ENCODE data around the gene PPP2R5A. TPM values are rescaled to one million over a fixed set of nuclear protein-coding genes. Genes with fewer than 3 reads are reported as not detected.

Gene PPP2R5A
- polyA plus RNA-seq, 1 of the 3 experiments (the other 2 are of a cell fraction) = 5.4 TPM

DNA sequence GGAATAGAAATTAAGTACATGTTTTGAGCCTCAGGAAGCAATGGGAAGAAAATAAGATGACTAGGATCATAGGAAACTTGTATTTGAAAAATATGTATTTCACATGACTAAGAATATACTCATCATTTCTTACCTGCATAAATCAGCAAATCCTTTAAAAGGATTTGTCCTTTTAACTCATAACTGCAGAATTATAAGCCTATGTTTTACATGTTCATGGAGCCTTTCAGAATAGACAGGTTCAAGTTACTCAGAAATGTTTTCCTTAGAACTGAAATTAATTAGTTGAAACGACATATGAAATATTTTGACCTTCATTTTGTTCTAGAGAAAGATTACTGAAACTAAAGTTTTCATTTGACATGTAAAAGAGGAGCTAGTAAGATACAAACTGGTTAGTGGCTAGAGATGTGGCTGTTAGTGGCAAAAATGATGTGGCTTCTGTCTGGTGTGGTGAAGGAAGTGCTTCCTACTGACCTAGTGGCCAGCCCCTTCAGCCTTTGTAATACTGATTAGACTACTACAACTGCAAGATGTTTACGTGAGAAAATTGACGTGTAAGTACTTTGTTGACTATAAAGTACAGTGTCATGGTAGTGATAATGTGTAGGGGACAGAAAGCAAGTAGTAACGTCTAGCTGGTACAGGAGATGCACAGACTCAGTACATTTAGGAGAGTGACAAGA is 74.7 kb downstream of the PPP2R5A start:
- TF ChIP-seq, protein P1, sequence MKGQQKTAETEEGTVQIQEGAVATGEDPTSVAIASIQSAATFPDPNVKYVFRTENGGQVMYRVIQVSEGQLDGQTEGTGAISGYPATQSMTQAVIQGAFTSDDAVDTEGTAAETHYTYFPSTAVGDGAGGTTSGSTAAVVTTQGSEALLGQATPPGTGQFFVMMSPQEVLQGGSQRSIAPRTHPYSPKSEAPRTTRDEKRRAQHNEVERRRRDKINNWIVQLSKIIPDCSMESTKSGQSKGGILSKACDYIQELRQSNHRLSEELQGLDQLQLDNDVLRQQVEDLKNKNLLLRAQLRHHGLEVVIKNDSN (IDR thresholded peaks at IDR 0.05; ENCODE audit: borderline replicate concordance, low read depth) = no peak
- TF ChIP-seq SIN3A (IDR thresholded peaks at IDR 0.05; ENCODE audit: borderline replicate concordance, low read depth, low read length) (no peak), REST (IDR thresholded peaks at IDR 0.05; ENCODE audit: low read depth, low read length) (no peak), CHD2 (IDR thresholded peaks at IDR 0.05; ENCODE audit: low read length, partially characterized antibody) (no peak), GABPA (IDR thresholded peaks at IDR 0.05; ENCODE audit: low read depth) (no peak)
- TF ChIP-seq, protein P2, sequence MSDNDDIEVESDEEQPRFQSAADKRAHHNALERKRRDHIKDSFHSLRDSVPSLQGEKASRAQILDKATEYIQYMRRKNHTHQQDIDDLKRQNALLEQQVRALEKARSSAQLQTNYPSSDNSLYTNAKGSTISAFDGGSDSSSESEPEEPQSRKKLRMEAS (IDR thresholded peaks at IDR 0.05; ENCODE audit: low read depth) = no peak
- TF ChIP-seq, protein P3, sequence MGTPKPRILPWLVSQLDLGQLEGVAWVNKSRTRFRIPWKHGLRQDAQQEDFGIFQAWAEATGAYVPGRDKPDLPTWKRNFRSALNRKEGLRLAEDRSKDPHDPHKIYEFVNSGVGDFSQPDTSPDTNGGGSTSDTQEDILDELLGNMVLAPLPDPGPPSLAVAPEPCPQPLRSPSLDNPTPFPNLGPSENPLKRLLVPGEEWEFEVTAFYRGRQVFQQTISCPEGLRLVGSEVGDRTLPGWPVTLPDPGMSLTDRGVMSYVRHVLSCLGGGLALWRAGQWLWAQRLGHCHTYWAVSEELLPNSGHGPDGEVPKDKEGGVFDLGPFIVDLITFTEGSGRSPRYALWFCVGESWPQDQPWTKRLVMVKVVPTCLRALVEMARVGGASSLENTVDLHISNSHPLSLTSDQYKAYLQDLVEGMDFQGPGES (IDR thresholded peaks at IDR 0.05; ENCODE audit: low read depth, low read length) = no peak
- no peaks in the 10 kb centered on the region for H3K9me3 ChIP-seq
- H3F3A ChIP-seq (replicated peaks; ENCODE audit: insufficient read depth) = peaks cover 1% of the 10 kb centered on the region
- no peaks in the 10 kb centered on the region for H3K27me3 ChIP-seq (ENCODE audit: insufficient read depth)
- no peak overlapping the region for H3K9ac ChIP-seq
- no peaks in the 10 kb centered on the region for H3K79me2 ChIP-seq (ENCODE audit: insufficient read depth)
- 92% methylated on average over 4 of the region's 4 CpGs for WGBS (ENCODE audit: low lambda C conversion rate)
- H3K27ac ChIP-seq (ENCODE audit: low read depth in 2 of 2, low read length in 1 of 2) = no peak overlapping the region
- no peaks in the 10 kb centered on the region; the same call in 1 of the 2 replicates for H3K9me2 ChIP-seq
- no peaks in the 10 kb centered on the region; a peak in 1 of 4 replicates for H3K4me1 ChIP-seq (ENCODE audit: control insufficient read depth in 1 of 2, insufficient read depth in 2 of 2, low read depth in 1 of 2, low read length in 1 of 2)
- no peak for DNase-seq
- no peak overlapping the region for H3K4me3 ChIP-seq (ENCODE audit: low read depth in 2 of 2, low read length in 1 of 2)
- peaks cover 40 to 71% of the 10 kb centered on the region in 2 experiments for H3K36me3 ChIP-seq (replicated peaks in 1 of 2; ENCODE audit: control insufficient read depth in 1 of 2, insufficient read depth in 2 of 2, low read length in 1 of 2)
- POLR2A ChIA-PET = no interaction called here
- H4K20me1 ChIP-seq (ENCODE audit: insufficient read depth) = no peaks in the 10 kb centered on the region
- CTCF ChIA-PET = interaction anchor here (0.9 kb wide), 1 partner anchor 96 kb away, joined by 5 read pairs; no protein-coding TSS in a partner anchor
- H3K4me2 ChIP-seq = no peak overlapping the region
- no peak overlapping the region for H2AFZ ChIP-seq (ENCODE audit: low read depth)

- ChIA-PET CTCF (interaction anchor here (1.3 to 5.7 kb wide), 4 partner anchors 62 to 330 kb away, joined by 3 to 42 read pairs (median 10); partner anchors contain the start of genes DTL and INTS7), POLR2A (interaction anchor here (0.6 kb wide), 1 partner anchor 230 kb away, joined by 3 read pairs; no protein-coding TSS in a partner anchor)
- Histone ChIP-seq H2AFZ (ENCODE audit: low read depth) (no peak overlapping the region), H4K20me1 (ENCODE audit: insufficient read depth) (no peaks in the 10 kb centered on the region), H3K9me2 (no peaks in the 10 kb centered on the region), H3K4me2 (no peak overlapping the region), H3F3A (replicated peaks; ENCODE audit: insufficient read depth) (no peaks in the 10 kb centered on the region), H3K4me1 (ENCODE audit: control insufficient read depth in 1 of 2, insufficient read depth in 2 of 2, low read depth in 1 of 2, low read length in 1 of 2) (no peaks in the 10 kb centered on the region), H3K27ac (ENCODE audit: low read depth in 2 of 2, low read length in 1 of 2) (no peak overlapping the region), H3K36me3 (replicated peaks in 1 of 2; ENCODE audit: control insufficient read depth in 1 of 2, insufficient read depth in 2 of 2, low read length in 1 of 2) (peaks cover 16 to 45% of the 10 kb centered on the region in 2 experiments), H3K79me2 (ENCODE audit: insufficient read depth) (no peaks in the 10 kb centered on the region), H3K27me3 (ENCODE audit: insufficient read depth) (no peaks in the 10 kb centered on the region), H3K9me3 (no peaks in the 10 kb centered on the region), H3K9ac (no peak overlapping the region), H3K4me3 (ENCODE audit: low read depth in 2 of 2, low read length in 1 of 2) (no peak overlapping the region)
- TF ChIP-seq EP300 (IDR thresholded peaks at IDR 0.05; ENCODE audit: borderline replicate concordance in 1 of 2, low read depth in 1 of 2, low read length in 1 of 2) (no peak), CHD2 (IDR thresholded peaks at IDR 0.05; ENCODE audit: low read length, partially characterized antibody) (no peak), ELF1 (IDR thresholded peaks at IDR 0.05) (no peak), REST (IDR thresholded peaks at IDR 0.05; ENCODE audit: low read depth, low read length) (no peak), NRF1 (IDR thresholded peaks at IDR 0.05; ENCODE audit: low read depth, low read length) (no peak), POLR2AphosphoS5 (IDR thresholded peaks at IDR 0.05; ENCODE audit: low read depth, low read length) (no peak), SMC3 (IDR thresholded peaks at IDR 0.05; ENCODE audit: low read depth, low read length) (no peak), RFX5 (IDR thresholded peaks at IDR 0.05; ENCODE audit: low read length) (no peak), JUND (IDR thresholded peaks at IDR 0.05) (no peak)
- TF ChIP-seq, protein P3 (IDR thresholded peaks at IDR 0.05; ENCODE audit: low read depth, low read length) = no peak
- WGBS (ENCODE audit: low lambda C conversion rate) = 98% methylated on average over 7 of the region's 7 CpGs
- no peak for DNase-seq
Observed at GRCh38 chr1:212364985-212365384, 79.8 kb downstream of the PPP2R5A start.
